NCI-H1694 (cell line): ENCODE results near the gene TACR2.

ENCODE experiments used
- DNase-seq: peaks from one replicate; lab custom pipeline; 2025; lab: John Stamatoyannopoulos, UW

TACR2 gene

GRCh38 chr10:69416695-69417094 is at the start of gene TACR2:
Gene TACR2 (minus strand): TSS chr10:69416918. CDS start chr10:69416323, 595 bp downstream.
- DNase-seq = no peak

- no peak for DNase-seq
Measured at GRCh38 chr10:69466158-69466490, 49.4 kb upstream of the TACR2 start.

- no peak for DNase-seq
Measured at GRCh38 chr10:69465457-69466157, 48.9 kb upstream of the TACR2 start.

DNA sequence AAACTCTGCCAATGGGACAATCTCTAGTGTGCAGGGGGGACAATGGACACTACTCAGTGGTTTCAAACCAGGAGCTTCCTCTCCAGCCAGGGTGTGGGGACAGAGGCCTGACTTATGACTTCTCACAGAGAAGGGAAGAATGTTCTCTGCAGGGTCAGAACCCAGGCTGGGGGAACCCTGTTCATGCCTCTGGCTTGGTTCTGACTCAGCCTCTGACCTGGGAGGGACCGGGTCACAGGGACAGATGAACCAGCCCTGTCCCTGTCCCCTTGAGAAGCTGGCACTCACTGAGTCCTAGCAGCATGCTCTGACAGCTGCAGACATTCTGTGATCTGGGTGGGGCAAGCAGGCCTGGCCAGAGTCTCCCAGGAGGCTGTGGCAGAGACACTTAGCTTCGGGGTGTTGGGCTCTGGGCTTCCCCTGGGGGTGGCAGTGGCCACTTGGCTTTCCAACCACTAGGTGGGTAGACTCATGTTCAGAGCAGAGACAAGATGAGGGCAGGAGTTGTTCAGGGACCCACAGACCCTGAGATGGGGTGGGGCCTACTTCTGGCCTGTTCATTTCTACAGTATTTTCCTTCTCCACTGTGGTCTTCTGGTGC is 48.2 kb upstream of the TACR2 start:
- DNase-seq = no peak

DNA sequence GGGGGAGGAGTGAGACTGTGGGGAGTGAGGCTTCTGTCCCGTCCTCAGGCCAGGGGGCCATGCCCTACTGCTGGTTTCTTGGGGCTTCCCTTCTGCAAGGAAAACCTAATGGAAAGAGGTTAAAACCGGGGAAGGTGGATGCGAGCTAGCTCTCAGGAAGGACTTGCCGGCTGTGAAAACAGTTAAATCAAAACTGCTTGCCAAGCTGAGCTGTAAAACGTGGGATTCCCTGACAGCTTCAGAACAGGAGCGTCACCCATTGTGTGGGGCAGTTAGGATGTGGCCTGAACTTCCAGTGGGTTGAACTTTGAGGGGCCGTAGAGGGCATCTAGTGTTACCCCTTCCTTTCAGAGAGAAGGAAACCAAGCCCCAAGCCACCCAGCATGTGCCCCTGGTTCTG is 47.7 kb upstream of the TACR2 start:
- no peak for DNase-seq

DNA sequence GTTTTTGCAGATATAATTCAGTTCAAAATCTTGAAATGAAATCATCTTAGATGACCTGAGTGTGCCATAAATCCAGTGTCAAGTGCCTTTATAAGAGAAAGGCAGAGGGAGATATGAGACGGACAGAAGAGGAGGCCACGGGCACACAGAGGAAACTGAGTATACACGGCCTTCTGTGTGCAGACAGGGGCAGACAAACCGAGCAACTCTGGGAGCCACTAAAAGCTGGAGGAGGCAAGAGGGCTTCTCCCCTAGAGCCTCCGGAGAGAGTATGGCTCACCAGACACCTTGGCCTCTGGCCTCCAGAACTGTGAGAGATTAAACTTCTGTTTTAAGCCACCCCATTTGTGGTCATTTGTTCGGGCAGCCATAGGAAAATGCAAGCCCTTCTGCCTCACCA is 47.2 kb upstream of the TACR2 start:
- no peak for DNase-seq

DNA sequence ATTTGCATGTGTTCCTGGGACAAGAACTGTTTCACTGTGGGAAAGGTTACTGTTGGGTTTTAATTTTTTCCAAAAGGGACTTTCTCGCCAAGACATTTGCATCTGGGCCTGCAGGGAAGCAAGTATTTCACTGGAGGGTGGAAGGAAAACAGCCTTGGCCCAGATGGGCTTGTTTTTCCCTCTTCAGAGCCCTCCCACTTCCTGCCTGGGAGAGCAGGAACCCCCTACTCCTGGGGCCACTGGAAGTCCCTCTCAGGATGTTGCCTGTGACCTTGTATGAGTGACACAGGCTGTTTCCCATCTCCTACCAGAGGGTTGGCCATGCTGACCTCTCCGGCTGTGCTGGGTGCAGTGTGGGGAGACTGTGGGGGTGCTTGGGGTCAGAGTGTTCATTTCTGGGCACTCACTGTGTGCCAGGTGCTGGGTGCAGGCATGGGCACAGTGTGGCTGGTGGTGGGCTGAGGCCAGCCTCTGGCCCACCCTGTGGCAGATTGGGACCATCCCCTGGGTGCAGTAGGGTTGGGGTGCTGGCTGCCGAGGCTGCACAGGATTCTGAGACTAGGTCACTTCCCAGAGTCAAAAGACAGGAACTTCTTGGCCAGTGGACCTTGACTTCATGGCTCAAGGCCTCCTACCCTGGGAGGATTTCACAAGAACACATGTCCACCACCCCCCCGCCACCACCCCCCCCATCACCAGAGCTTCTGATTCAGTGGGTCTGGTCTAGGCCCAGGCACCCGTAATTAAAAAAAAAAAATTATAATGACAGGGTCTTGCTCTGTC is 44.7 kb upstream of the TACR2 start:
- no peak for DNase-seq

- no peak for DNase-seq
Measured at GRCh38 chr10:69460576-69461242, 44.0 kb upstream of the TACR2 start.

DNA sequence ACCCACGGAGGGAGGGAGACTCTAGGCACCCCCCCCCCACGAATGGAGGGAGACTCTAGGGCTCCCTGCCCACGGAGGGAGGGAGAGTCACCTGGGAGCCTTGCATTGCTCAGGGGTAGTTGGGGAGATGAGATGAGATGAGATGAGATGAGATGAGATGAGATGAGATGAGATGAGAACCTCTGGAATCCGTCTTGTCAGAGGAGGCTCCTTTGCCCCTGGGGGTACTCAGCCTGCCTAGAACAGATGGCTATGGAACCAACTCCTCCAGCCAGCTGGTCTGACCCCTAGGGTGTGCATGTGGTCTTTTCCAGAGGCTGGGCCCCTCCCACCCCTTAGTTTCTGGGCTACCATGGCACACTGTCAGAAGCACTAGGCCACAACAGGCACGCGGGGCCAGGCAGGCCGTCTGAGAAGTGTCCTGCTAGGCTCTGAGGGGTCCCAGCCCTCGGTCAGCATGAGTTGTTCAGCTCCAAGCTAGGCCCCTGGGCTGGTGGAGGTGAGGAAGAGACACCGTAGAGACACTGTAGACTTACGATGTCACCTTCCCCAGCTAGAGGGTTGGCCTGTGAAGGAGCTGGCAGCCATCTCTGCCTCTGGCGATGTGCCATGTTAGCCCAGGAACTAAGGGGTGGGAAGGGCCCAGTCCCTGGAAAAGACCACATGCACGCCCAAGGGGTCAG is 43.3 kb upstream of the TACR2 start:
- DNase-seq = no peak

GRCh38 chr10:69459101-69459790 is 42.5 kb upstream of the TACR2 start:
- DNase-seq = no peak

- DNase-seq = no peak
Measured at GRCh38 chr10:69458430-69459100, 41.8 kb upstream of the TACR2 start.

DNA sequence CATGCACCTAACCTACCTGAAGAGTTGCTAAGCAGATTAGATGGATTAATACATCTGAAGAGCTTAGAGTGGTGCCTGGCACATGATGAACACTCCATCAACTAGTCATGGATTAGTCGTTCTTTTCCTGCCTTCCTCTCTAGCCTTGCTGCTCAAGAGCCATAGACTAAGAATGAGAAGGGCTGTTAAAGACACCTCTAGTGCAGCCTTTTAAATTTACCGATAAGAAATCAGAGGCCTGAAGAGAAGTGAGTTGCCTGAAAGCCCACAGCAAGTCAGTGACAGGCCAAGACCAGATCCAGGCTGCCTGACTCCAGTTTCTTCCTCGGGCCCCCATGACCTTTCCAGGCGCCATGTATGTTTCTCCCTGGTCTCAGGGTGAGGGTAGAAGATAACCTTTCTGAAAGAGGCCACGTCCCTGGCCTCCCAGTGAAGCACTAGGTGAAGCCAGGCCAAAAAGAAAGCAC is 41.1 kb upstream of the TACR2 start:
- no peak for DNase-seq

DNA sequence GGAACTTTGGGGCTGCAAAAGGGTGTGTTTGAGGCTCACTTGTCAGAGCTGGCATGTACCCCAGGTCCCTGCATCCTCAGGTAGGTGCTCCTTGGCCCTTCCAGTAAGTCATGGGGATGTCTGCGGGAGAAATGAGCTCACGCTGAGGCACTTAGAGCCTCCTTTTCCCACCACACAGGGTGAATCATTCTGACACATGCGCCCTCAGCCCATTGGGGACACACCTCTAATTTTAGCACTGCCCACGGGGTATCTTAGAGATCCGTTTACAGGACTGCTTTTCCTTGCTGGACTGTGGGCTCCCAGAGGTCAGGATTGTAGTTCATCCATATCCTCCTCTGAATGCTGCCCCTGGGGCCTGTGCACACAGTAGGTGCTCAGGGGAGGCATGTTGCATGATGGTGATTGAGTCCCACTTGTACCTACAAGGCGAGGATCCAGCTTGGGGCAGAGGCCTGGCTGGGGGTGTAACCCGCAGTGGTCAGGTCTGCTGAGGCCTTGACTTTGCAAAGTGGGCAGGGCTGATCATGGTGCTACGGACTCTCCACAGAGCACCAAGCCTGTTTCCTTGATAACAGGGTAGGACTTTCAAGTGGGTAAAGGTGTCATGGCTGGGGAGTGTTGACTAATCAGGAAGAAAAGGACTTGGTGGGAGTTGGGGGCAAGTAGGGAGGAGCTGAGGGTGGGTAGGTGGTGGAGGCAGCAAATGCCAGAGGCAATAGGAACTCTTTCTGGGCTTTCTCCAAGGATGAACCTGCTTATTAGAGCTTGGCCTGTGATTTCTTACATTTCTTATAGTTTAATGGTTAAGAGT is 40.4 kb upstream of the TACR2 start:
- DNase-seq = no peak

DNA sequence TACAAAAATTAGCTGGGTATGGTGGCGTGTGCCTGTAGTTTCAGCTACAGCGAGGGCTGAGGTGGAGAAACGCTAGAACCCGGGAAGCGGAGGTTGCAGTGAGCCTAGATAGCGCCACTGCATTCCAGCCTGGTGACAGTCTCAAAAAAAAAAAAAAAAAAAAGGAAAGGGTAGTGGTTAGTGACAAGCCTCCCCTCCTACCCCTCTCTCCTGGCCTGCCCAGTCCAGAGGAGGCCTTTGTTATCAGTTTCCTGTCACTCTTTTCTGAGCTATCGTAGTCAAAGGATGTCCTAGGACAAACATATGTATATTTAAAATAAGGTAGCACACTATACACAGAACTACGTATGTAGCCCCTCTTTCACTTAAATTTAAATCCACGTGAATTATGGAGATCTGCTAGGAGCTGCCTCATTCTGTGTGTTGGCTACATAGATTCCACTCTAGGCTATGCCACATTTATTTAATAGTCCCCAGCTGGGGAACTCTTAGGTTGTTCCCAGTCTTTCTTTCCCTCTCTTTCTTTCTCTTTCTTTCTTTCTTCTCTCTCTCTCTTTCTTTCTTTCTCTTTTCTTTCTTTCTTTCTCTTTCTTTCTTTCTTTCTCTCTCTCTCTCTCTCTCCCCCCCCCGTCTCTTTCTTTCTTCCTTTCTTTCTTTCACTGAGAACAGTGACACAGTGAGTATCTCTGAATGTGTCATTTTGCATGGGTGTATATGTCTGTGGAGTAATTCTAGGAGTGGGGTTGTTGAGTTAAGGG is 38.5 kb upstream of the TACR2 start:
- no peak for DNase-seq

DNA sequence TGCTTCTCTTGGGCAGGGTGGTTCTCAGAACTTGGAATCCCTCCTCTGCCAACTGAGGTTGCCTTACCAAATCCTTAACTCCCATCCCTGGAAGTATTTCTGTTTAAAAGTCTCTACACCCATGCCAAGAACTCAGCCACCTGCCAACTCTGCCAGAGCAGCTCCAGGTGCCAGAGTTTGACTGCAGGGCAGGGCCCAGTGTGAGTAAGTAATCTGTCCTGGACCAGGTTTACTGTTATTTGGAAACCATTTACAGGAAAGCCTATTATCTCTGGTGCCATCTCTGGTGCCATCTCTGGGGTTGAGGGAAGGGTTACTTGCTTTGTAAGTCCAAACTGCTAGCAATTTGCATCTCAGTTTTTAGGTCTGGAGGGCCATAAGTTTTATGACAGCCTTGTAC is 37.1 kb upstream of the TACR2 start:
- DNase-seq = no peak

DNA sequence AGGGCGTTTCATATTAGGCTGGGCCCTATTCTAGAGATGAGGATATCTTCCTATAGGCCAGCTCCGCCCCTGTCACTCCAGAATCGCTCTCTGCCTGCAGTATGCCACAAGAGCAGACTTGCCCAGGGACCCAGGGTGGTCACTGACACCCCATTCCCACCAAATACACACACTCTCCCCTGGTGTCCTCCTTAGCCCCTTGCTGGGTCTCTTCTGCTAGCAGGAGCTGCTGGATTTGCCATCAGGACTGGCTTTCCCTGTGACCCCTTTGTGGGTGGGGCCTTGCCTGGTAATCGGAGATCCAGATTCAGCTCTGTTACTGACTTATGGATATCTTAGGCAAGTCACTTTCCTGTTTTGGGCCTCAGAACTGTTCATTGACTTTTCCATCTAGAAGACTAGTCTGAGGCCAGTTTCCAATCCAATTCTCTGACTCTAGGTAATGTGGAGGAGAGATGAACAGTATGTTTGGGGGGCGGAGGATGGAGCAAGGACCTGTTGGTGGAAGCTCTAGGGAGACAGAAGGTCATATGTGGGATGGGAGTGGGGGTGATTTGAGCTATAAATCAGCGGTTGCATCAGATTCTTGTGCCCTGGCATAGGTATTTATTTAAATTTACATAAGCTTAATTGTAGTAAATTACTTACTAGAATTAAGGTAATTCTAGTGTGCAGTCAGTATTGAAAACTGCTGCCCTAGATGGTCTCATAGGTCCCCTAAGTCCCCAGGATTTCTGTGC is 36.1 kb upstream of the TACR2 start:
- no peak for DNase-seq

DNA sequence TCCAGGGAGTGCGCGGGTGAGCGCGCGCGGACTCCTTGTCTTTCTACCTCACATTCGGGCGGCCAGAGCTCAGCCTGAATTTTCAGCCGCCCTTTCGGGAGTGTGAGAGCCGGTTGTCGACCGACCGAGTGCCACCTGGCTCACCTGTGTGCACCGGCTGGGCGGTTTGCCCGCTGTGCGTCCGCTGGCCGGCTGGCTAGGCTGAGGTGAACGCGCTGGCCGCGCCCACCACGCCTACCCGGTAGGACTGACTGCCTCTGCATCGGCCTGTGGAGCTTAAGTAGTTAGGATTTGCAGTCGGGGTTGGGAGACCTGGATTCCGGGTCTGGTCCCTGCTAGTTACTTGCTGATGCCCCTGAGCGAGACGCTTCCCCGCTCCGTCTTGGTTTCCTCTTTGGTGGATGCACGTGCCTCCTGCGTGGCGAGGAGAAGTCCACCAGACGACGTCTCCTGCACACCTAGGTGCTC is 35.1 kb upstream of the TACR2 start:
- DNase-seq = no peak

GRCh38 chr10:69451209-69451783 is 34.6 kb upstream of the TACR2 start, which contains the start of gene TSPAN15:
Gene TSPAN15 (plus strand): TSS chr10:69451465. CDS start chr10:69451595, 130 bp downstream.
- peak; percentile 72 for DNase-seq
